ENCODE measurements around the gene OR4D1.

DNA sequence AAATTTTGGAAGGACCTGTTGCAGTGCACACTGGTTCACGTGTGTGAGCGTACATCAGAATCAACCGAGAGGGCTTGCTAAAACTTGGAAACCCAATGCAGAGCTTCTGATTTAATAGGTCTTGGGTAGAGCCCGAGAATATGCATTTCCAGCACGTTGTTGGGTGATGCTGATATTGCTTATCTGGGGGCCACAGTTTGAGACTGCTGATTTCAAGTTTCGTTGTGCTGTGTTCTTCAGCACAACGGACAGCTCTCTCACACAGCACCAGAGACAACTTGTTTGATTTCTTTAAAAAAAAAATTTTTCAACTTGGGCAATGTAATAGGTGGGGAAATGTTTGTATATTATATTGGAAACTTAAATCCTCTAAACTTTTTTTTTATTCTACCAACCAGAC lies 28.0 kb downstream of the OR4D1 start:
- TF ChIP-seq MIER1 (IDR thresholded peaks at IDR 0.05; ENCODE audit: low read depth) (peak; percentile 87), JUN (IDR thresholded peaks at IDR 0.05; ENCODE audit: borderline replicate concordance, low read depth, low read length) (no peak), JUN (CRISPR knock-in tag; IDR thresholded peaks at IDR 0.05; ENCODE audit: borderline replicate concordance) (no peak), SMARCC2 (IDR thresholded peaks at IDR 0.05; ENCODE audit: low read depth) (no peak), EZH2 (IDR thresholded peaks at IDR 0.05; ENCODE audit: borderline replicate concordance, low read depth, low read length) (no peak), HMGN3 (IDR thresholded peaks at IDR 0.05; ENCODE audit: borderline replicate concordance, extremely low read depth, insufficient read length, low read depth, low read length) (no peak), PHF21A (IDR thresholded peaks at IDR 0.05; ENCODE audit: borderline replicate concordance, low read depth) (no peak), BACH1 (tag; IDR thresholded peaks at IDR 0.05) (no peak), TBP (optimal IDR thresholded peaks at IDR 0.05; ENCODE audit: low read depth, low read length) (no peak)
- TF ChIP-seq, protein P1, sequence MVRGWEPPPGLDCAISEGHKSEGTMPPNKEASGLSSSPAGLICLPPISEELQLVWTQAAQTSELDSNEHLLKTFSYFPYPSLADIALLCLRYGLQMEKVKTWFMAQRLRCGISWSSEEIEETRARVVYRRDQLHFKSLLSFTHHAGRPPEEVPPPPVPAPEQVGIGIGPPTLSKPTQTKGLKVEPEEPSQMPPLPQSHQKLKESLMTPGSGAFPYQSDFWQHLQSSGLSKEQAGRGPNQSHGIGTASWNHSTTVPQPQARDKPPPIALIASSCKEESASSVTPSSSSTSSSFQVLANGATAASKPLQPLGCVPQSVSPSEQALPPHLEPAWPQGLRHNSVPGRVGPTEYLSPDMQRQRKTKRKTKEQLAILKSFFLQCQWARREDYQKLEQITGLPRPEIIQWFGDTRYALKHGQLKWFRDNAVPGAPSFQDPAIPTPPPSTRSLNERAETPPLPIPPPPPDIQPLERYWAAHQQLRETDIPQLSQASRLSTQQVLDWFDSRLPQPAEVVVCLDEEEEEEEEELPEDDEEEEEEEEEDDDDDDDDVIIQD (CRISPR knock-in tag; IDR thresholded peaks at IDR 0.05), result no peak
- TF ChIP-seq, protein P2, sequence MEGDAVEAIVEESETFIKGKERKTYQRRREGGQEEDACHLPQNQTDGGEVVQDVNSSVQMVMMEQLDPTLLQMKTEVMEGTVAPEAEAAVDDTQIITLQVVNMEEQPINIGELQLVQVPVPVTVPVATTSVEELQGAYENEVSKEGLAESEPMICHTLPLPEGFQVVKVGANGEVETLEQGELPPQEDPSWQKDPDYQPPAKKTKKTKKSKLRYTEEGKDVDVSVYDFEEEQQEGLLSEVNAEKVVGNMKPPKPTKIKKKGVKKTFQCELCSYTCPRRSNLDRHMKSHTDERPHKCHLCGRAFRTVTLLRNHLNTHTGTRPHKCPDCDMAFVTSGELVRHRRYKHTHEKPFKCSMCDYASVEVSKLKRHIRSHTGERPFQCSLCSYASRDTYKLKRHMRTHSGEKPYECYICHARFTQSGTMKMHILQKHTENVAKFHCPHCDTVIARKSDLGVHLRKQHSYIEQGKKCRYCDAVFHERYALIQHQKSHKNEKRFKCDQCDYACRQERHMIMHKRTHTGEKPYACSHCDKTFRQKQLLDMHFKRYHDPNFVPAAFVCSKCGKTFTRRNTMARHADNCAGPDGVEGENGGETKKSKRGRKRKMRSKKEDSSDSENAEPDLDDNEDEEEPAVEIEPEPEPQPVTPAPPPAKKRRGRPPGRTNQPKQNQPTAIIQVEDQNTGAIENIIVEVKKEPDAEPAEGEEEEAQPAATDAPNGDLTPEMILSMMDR (IDR thresholded peaks at IDR 0.05 in 2 of 3, conservative IDR thresholded peaks at IDR 0.05 in 1 of 3; ENCODE audit: insufficient read depth in 2 of 3, low read depth in 1 of 3, low read length in 3 of 3), result no peak
